HepG2 (cell line): Measurements from ENCODE around the gene FXYD5. TPM values are rescaled to one million over a fixed set of nuclear protein-coding genes. Genes with fewer than 3 reads are reported as not detected.

Source experiments
- ADNP ChIP-seq: sonication (generic); formaldehyde crosslinking; IDR thresholded peaks from 2 replicates; pipeline ENCODE4 v1.4.0; 2020; ENCODE audit warnings: missing genetic modification reagents
- FOXK2 ChIP-seq: fragments of 450-650 bp; IDR thresholded peaks from 2 replicates; pipeline ENCODE4 v1.6.1; 2016
- TOE1 ChIP-seq: sonication (generic); formaldehyde crosslinking; IDR thresholded peaks from 2 replicates; pipeline ENCODE4 v1.4.0; 2020; ENCODE audit warnings: mild to moderate bottlenecking, missing genetic modification reagents
- ZNF235 ChIP-seq: sonication (generic); formaldehyde crosslinking; IDR thresholded peaks from 2 replicates; pipeline ENCODE4 v1.8.1; 2023; ENCODE audit warnings: mild to moderate bottlenecking, missing genetic modification reagents, borderline replicate concordance
- ZNF614 ChIP-seq: IDR thresholded peaks from 2 replicates; pipeline ENCODE4 v1.6.1; 2018; ENCODE audit warnings: missing biosample characterization, missing genetic modification reagents, inconsistent platforms, borderline replicate concordance
- ZNF652 ChIP-seq: IDR thresholded peaks from 2 replicates; pipeline ENCODE4 v1.6.1; 2016; ENCODE audit warnings: low read depth, borderline replicate concordance
- ZNF790 ChIP-seq: sonication (generic); formaldehyde crosslinking; IDR thresholded peaks from 2 replicates; pipeline ENCODE4 v1.8.0; 2022; ENCODE audit warnings: missing genetic modification reagents, mild to moderate bottlenecking, borderline replicate concordance
- polyA plus RNA-seq, 8 experiments: library from polyadenylated mRNA; depleted of rRNA in 3 of 8; stranded (reverse) in 7 of 8; unstranded in 1 of 8; fragments of >200 nt; fragmentation: Illumina TruSeq in 4 of 8; extraction: Trizol in 4 of 8; gene quantifications; 2 replicates each; pipeline versions ENCODE4 v1.2.1 to v1.2.3, GENCODE V29; 2011 to 2016; ENCODE audit warnings: low read depth in 4 of 8, missing spikeins in 1 of 8, mixed read lengths in 1 of 8; ENCODE audit not compliant: insufficient read depth in 1 of 8
- total RNA-seq, 5 experiments: library from RNA; depleted of rRNA; stranded (reverse); fragments of >200 nt; fragmentation: Illumina TruSeq; extraction: Trizol; gene quantifications; 2 replicates each; pipeline ENCODE4 v1.2.3, GENCODE V29; 2016; ENCODE audit warnings: low read depth in 1 of 5
- TF ChIP-seq, protein P1 (sequence below): sonication (generic); formaldehyde crosslinking; IDR thresholded peaks from 2 replicates; pipeline ENCODE4 v1.5.0; 2020; ENCODE audit warnings: mild to moderate bottlenecking, missing genetic modification reagents, borderline replicate concordance
- TF ChIP-seq, protein P2 (sequence below): sonication (generic); formaldehyde crosslinking; IDR thresholded peaks from 2 replicates; pipeline ENCODE4 v1.4.0; 2020; ENCODE audit warnings: missing genetic modification reagents, mild to moderate bottlenecking, borderline replicate concordance
- TF ChIP-seq, protein P3 (sequence below): sonication (generic); formaldehyde crosslinking; IDR thresholded peaks from 2 replicates; pipeline ENCODE4 v1.9.0; 2021; ENCODE audit warnings: missing genetic modification reagents, borderline replicate concordance
- TF ChIP-seq, protein P4 (sequence below): IDR thresholded peaks from 2 replicates; pipeline ENCODE4 v1.4.0; 2020; ENCODE audit warnings: mild to moderate bottlenecking, missing genetic modification reagents

FXYD5 gene
- total and polyA plus RNA-seq, 2 of the 13 experiments (the other 11 are each of a cell fraction or from before 2014, with no cell fraction given): 0.65 TPM; not detected in 1

DNA sequence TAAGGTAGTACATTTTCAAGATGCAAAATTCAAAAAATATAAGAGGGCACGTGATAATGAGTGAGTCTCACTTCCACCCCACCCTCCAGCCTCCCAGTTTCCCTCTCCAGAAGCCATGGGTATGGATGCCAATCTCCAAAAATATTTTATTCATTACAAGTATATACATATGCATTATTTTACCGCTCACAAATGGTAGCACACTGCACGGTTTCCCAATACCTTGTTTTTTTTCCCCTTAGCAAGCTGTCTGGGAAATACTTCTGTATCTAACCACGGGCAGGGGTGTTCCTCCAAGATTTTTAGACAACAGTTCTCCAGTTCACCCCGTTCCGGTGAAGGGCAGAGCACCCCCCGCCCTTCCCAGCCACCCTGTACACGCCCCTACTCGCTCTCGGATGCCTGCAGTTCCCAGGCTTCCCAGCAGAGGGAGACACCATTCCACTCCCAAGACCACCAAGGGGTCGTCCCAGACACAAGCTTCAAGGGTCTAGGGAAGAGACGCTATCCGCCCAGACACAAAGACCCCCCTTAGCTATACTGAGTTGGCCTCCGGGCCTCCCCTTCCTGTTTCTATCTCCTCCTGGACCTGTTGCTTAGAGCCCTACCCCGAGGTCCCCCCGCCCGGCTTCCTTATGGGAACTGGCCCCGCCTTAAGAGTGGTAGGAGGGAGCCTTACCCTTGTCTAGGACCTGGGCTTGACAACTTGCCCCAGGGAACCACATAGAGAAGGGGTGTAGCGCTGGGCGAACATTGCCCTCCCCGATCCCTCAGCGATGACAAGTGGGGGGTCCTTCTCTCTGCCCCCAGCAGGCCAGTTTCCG is 40.0 kb upstream of the FXYD5 start (continued):
- TF ChIP-seq, protein P1, sequence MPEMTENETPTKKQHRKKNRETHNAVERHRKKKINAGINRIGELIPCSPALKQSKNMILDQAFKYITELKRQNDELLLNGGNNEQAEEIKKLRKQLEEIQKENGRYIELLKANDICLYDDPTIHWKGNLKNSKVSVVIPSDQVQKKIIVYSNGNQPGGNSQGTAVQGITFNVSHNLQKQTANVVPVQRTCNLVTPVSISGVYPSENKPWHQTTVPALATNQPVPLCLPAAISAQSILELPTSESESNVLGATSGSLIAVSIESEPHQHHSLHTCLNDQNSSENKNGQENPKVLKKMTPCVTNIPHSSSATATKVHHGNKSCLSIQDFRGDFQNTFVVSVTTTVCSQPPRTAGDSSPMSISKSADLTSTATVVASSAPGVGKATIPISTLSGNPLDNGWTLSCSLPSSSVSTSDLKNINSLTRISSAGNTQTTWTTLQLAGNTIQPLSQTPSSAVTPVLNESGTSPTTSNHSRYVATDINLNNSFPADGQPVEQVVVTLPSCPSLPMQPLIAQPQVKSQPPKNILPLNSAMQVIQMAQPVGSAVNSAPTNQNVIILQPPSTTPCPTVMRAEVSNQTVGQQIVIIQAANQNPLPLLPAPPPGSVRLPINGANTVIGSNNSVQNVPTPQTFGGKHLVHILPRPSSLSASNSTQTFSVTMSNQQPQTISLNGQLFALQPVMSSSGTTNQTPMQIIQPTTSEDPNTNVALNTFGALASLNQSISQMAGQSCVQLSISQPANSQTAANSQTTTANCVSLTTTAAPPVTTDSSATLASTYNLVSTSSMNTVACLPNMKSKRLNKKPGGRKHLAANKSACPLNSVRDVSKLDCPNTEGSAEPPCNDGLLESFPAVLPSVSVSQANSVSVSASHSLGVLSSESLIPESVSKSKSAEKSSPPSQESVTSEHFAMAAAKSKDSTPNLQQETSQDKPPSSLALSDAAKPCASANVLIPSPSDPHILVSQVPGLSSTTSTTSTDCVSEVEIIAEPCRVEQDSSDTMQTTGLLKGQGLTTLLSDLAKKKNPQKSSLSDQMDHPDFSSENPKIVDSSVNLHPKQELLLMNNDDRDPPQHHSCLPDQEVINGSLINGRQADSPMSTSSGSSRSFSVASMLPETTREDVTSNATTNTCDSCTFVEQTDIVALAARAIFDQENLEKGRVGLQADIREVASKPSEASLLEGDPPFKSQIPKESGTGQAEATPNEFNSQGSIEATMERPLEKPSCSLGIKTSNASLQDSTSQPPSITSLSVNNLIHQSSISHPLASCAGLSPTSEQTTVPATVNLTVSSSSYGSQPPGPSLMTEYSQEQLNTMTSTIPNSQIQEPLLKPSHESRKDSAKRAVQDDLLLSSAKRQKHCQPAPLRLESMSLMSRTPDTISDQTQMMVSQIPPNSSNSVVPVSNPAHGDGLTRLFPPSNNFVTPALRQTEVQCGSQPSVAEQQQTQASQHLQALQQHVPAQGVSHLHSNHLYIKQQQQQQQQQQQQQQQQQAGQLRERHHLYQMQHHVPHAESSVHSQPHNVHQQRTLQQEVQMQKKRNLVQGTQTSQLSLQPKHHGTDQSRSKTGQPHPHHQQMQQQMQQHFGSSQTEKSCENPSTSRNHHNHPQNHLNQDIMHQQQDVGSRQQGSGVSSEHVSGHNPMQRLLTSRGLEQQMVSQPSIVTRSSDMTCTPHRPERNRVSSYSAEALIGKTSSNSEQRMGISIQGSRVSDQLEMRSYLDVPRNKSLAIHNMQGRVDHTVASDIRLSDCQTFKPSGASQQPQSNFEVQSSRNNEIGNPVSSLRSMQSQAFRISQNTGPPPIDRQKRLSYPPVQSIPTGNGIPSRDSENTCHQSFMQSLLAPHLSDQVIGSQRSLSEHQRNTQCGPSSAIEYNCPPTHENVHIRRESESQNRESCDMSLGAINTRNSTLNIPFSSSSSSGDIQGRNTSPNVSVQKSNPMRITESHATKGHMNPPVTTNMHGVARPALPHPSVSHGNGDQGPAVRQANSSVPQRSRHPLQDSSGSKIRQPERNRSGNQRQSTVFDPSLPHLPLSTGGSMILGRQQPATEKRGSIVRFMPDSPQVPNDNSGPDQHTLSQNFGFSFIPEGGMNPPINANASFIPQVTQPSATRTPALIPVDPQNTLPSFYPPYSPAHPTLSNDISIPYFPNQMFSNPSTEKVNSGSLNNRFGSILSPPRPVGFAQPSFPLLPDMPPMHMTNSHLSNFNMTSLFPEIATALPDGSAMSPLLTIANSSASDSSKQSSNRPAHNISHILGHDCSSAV (CRISPR knock-in tag): no peak
- TF ChIP-seq ZNF652 (CRISPR knock-in tag) (peak; percentile 85), ZNF235 (no peak), TOE1 (CRISPR knock-in tag) (no peak), ADNP (no peak), ZNF614 (CRISPR knock-in tag) (0 out of 2 replicates have a peak, but pooled peaks have one; percentile 23), ZNF790 (CRISPR knock-in tag) (no peak), FOXK2 (no peak)
- TF ChIP-seq, protein P2, sequence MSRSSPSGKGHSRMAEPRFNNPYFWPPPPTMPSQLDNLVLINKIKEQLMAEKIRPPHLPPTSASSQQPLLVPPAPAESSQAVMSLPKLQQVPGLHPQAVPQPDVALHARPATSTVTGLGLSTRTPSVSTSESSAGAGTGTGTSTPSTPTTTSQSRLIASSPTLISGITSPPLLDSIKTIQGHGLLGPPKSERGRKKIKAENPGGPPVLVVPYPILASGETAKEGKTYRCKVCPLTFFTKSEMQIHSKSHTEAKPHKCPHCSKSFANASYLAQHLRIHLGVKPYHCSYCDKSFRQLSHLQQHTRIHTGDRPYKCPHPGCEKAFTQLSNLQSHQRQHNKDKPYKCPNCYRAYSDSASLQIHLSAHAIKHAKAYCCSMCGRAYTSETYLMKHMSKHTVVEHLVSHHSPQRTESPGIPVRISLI (CRISPR knock-in tag): no peak
- TF ChIP-seq, protein P3, sequence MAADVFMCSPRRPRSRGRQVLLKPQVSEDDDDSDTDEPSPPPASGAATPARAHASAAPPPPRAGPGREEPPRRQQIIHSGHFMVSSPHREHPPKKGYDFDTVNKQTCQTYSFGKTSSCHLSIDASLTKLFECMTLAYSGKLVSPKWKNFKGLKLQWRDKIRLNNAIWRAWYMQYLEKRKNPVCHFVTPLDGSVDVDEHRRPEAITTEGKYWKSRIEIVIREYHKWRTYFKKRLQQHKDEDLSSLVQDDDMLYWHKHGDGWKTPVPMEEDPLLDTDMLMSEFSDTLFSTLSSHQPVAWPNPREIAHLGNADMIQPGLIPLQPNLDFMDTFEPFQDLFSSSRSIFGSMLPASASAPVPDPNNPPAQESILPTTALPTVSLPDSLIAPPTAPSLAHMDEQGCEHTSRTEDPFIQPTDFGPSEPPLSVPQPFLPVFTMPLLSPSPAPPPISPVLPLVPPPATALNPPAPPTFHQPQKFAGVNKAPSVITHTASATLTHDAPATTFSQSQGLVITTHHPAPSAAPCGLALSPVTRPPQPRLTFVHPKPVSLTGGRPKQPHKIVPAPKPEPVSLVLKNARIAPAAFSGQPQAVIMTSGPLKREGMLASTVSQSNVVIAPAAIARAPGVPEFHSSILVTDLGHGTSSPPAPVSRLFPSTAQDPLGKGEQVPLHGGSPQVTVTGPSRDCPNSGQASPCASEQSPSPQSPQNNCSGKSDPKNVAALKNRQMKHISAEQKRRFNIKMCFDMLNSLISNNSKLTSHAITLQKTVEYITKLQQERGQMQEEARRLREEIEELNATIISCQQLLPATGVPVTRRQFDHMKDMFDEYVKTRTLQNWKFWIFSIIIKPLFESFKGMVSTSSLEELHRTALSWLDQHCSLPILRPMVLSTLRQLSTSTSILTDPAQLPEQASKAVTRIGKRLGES: no peak
- TF ChIP-seq, protein P4, sequence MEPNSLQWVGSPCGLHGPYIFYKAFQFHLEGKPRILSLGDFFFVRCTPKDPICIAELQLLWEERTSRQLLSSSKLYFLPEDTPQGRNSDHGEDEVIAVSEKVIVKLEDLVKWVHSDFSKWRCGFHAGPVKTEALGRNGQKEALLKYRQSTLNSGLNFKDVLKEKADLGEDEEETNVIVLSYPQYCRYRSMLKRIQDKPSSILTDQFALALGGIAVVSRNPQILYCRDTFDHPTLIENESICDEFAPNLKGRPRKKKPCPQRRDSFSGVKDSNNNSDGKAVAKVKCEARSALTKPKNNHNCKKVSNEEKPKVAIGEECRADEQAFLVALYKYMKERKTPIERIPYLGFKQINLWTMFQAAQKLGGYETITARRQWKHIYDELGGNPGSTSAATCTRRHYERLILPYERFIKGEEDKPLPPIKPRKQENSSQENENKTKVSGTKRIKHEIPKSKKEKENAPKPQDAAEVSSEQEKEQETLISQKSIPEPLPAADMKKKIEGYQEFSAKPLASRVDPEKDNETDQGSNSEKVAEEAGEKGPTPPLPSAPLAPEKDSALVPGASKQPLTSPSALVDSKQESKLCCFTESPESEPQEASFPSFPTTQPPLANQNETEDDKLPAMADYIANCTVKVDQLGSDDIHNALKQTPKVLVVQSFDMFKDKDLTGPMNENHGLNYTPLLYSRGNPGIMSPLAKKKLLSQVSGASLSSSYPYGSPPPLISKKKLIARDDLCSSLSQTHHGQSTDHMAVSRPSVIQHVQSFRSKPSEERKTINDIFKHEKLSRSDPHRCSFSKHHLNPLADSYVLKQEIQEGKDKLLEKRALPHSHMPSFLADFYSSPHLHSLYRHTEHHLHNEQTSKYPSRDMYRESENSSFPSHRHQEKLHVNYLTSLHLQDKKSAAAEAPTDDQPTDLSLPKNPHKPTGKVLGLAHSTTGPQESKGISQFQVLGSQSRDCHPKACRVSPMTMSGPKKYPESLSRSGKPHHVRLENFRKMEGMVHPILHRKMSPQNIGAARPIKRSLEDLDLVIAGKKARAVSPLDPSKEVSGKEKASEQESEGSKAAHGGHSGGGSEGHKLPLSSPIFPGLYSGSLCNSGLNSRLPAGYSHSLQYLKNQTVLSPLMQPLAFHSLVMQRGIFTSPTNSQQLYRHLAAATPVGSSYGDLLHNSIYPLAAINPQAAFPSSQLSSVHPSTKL (CRISPR knock-in tag): 0 out of 2 replicates have a peak, but pooled peaks have one; percentile 23
